GM19099 (cell line): ENCODE results near the gene PPM1A.

Source experiments
- POLR2A ChIP-seq: IDR thresholded peaks from 3 replicates; pipeline ENCODE4 v1.6.1; 2011; ENCODE audit warnings: low read depth; ENCODE audit not compliant: insufficient read length; ENCODE audit errors: extremely low read depth

Gene PPM1A

DNA sequence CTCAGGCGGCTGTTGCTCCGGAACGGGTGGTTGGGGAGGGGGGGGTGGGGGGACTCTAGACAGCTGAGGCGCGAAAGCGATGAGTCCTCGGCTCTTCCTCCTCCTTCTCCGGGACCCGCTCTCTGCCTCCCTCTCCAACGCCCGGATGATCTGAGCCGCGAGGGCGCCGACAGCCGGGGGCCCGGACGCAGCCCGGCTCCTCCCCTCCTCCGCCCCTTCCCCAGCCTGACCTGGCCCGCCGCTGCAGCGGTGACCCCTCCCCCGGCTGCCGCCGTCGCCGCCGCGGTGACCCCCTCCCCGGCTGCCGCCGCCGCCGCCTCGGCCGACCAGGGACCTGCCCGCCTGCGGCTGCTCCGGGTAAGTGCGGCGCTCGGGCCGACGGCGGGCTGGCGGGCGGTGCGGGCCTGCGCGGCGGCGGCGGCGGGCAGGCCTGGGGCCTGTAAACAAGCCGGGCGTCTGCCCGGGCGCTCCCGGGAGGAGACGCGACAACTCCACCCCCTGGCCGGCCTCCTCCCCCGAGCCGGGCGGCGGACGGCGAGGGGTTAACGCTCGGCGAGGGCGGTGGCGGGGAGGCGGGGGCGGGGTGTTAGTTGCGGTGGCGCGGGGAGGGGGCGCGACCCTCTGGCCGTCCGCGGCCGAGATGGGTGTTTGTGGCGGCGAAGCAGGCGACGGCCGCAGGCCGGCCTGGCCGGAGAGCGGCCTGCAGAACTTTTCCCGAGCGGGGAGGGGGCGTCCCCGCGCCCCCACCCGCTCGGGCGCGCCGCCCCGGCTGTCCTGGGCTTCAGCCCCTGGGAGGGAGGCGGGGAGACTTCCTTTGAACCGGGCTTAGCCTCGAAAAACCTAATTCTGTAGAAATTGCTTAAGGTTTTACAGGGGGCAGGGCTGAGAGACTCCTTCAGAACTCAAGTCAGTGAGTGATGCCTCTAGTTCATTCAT lies 568 bp downstream of the PPM1A start:
- TF ChIP-seq POLR2A, result peak; percentile 56

DNA sequence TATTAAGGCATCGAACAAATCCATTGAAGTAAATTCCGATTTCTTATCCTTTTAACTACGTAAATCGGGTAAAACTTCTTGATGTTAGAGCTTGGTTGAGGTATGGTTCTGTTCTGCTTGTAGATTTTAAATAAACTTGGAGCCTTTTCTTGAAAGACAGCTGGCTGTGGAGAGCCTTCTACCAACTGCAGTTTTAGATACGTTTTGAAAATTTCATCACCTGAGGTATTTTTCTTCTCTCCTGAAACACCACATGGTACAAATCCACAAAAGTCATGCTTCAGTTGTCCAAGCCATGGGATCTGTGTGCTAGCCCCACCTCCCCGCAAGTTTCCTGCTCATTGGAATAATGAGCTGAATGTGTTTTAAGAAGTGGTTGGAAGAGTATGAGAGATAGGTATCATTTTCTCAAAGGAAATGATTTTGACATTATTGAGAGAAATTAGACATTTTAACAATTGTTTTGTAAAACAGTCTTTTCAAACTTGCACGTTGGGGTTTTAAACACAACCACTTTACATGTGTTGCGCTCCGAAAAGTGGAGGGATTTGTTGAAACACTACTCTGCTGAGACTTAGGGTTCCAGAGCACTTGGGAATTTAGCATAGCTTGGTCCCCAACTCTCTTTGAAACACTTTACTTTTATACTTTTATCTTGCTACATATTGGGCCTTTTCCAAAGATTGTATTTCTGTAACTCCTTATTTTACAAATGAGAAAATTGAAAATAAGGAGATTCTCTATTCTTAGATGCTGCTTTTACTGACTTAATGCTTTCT lies 1.4 kb downstream of the PPM1A start:
- TF ChIP-seq POLR2A, result no peak

DNA sequence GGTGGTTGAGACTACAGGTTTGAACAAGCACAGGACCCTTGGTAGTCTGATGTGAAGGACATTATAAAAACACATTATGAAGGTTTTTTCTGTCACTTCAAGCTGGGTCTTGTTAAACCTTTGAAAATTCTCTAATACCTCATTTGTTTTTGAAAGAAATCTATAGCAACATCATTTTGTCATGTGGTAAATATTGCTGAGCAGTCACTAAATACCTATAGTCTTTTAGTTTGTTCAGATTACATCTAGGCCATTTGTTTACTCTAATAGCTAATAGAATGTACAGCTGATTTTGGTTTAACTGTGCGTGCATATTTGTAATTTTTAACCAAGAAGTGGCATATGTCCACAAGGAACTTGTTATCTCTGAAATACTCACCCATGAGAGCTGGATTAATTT lies 2.9 kb downstream of the PPM1A start:
- no peak for TF ChIP-seq POLR2A

DNA sequence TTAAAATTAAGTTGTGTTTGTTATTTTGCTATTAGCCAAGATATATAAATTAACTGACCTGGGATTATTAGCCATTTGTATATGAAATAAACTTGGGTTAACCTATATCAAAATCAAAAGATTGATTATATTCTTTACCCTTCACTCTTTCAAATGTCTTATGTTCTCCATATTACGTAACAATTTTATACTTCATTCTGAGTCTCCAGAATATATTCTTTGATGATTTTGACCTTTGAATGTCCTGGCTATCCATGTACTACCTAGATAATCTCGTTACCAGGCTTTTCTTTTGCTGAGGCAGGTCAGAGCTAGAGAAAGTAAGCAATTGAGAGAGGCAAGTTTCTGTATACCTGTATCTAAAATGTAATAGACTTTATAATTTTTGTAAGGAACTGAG lies 3.6 kb downstream of the PPM1A start:
- TF ChIP-seq POLR2A, result no peak

DNA sequence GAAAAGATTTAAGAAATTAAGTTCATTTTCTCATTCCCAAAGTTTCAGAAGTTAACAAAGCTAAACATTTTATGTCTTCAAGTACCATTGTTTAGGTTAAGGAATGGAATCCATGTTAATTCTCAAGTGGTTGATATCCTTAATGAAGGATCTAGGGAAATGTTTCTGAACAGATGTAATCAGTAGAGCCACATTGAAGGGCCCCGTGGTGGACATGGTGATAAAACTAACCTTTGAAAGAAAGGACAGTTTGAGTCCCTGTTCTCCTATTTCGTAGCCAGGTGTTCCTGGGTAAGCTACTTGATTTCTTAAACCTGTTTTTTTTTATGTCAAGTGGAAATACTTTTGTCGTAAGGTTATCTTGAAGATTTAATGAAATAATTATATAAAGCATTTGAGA lies 4.6 kb downstream of the PPM1A start:
- TF ChIP-seq POLR2A, result no peak

DNA sequence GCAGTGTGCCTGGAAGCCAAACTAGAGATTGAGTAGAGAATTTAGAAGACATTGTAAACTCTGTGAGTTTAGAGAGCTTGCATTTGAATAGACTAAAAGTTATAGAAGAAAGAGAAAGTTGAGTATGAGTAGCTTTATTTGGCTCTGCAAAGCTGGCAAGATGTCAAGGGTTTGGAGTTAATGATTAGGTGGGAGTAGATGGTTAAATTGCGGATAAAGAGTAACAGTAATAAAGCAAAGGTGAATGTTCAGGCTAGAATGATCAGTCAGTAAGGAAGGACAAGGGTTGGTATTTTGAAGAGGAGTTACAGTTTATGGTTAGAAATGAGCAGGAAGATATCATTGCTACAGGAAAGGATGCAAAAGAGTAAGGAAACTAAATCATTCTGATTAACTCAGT lies 5.2 kb downstream of the PPM1A start:
- TF ChIP-seq POLR2A, result no peak

DNA sequence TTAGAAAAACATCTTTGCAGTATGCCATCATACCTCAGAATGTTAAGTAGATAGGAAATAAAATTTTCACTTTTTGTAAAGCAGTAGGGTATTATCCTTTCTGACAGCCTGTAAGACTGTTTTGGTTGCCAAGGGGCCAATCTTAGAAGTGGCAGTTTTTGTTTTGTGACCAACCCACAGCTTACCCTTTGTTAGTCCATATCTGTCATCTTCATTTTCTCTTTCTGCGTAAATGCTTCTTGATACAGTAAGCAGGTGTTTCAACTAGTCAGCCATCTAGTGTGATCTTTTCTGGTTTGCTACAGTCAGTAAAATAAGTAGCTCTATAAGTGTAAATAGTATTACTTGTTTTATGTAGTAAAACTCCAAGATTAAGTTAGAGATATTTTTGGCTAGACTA lies 8.8 kb downstream of the PPM1A start:
- TF ChIP-seq POLR2A, result no peak

DNA sequence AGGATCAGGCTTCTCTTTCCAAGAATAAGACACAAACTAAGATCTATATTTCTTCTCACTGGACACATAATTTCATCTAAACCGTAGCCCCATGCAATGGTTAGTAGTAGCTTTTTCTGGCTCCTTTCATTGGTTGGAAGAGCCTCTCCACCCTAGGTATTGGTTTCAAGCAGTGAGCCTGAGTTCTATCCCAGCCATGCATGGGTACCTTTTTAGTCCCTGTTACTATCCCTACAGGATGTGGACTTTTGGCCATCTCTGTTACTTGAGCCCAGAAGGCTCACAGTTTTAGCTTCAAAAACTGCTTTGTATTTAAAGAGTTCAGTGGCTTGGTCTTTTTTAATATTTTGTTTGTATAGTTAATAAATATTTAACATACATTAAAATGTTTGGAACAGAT lies 16.1 kb downstream of the PPM1A start:
- no peak for TF ChIP-seq POLR2A

DNA sequence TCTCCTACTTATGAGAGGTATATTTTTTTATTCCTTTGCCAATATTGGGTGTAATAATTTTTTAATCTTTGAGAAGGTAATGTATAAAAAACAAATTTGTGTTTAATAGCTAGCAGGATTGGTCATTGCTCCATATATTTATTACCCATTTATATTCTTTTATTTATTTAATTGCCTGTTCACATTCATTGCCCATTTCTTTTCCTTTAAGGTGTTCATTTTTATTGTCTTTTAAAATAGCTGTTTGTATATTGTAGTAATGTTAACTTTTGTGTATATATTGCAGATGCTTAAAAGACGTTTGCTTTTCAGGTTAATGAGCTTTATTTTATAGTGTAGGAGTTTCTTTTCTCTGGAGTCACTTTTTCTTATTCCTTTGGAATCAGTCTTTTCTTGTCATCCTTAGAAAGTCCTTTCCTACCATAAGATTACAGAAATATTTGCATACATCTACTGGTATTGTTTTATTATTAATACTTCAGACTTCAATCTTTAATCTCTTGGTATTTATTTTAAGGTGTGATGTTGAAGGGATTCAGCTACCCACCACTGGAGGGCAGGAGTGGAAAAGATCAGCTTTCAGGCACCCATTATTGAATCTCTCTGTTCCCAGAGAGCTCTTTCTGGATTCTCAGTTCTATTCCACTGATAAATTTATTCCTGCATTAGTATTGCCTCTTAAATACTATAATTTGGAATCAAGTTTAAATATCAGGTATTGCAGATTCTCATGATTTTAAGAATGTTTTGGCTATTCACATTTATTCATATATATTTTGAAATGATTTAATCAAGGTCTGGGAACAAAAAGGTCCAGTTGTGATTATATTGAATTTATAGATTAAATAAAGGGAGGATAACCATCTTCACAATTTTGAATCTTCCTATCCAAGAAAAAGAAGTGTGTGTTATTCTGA lies 17.3 kb downstream of the PPM1A start:
- no peak for TF ChIP-seq POLR2A

DNA sequence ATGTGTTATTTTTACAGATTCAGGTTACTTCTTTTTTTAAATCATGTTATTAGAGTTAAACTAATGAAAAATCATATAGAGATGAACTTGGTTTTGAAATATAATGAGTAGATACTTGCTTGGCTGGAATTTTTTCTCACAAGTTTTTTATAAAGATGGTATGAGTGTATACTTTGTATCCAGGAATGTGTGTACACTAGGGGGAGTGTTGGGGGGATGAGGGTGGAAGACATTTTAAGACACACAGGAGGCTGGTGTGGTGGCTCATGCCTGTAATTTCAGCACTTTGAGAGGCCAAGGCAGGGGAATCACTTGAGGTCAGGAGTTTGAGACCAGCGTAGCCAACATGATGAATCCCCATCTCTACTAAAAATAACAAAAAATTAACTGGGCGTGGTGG lies 23.2 kb downstream of the PPM1A start:
- no peak for TF ChIP-seq POLR2A

DNA sequence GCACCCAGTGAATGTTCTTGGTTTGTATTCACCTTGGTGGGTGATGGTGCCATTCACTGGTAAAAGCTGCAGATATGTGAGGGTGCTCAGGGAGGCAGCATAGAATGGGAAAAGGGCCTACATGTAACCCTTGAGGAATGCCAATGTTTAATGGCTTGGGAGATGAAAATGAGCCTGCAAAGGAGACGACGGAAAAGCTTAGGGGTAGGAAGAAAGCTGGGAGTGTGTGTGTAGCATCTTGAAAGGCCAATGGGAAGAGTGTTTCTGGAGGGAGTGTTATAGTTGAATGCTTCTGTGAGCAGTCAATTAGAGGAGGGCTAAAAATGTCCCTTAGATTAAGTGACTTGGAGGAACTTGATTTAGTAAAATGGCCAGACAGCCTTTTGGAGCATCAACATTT lies 24.9 kb downstream of the PPM1A start:
- no peak for TF ChIP-seq POLR2A

DNA sequence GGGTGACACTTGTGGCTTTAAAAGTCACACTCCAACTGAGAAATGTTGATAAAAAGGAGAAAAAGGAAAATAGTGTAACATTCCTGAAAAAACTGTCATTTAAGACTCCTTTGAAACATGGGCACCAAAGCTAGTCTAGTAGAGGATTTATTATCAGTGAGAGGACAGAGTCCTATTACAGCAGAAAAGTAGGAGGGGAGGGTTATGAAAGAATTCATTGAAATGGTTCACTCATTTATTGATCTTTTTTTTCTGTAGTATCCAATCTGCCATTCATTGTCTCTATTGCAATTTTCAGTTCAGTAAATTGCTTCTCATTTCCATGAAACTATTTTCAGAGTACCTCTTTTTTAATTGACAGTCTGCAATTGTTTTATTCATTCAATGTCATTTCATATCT lies 25.4 kb downstream of the PPM1A start:
- TF ChIP-seq POLR2A, result no peak

DNA sequence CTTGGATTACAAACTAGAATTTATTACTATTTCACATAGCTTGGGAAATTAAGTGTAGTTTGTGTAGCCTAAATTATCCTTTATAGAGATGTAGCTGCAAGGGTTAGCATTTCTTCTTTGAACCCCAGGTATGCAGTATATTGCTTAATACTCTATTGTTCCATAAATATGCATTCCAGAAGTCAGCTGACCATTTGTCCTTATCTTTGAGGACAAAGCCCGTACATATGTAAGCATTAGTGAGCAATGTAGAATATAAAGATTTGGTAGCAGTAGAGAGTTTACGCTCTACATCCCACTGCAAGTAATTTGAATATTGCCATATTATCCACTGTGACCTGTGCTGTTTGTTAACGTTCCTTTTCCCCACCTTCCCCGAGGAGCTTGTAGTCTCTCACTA lies 26.9 kb downstream of the PPM1A start:
- TF ChIP-seq POLR2A, result no peak

DNA sequence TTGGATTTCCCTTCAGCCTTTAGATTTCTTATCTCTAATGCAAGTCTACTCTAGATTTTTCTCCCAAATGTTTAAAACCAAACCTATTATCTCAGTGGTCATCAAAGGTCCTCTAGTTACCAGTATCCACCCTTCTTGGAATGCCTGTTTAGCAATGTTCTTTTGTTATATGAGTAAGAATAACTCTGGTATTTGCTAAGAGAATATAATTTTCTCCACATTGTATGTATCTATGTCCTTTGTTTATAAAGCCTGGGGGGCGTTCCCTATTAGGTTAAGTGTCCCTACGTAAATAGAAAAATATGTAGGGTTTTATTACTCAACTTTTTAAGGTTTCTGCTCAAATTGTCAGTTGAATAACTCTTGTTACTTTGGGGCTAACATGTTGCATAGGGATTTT lies 27.3 kb downstream of the PPM1A start:
- TF ChIP-seq POLR2A, result no peak

DNA sequence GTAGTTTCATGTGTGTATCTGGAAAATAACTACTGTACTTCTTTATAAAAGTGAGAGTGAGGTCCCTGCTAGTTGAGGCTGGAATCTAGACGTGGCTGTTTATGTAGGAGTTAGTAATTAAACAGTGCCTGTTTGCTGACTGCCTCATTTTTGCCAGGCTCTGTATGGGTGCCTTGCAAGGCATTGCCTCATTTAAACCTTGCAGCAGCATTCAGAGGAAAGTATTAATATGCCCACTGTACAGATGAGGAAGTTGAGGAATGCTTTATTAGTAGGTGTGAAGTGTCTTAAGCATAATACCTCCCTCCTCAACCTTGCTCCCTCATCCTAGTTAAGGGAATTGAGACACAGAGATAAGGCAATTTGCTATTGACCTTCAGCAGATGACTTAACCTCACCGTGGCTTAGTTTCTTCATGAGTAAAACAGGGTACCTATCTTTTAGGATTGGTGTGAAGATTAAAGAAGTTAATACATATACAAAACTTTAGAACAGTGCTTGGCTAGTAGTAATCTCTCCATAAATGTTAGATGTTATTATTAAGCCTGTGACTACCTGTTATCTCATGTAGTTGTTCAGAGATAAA lies 28.7 kb downstream of the PPM1A start:
- TF ChIP-seq POLR2A, result no peak
